ENCODE data around the gene SLC16A13. TPM values are rescaled to one million over a fixed set of nuclear protein-coding genes. Genes with fewer than 3 reads are reported as not detected.

SLC16A13 gene
- total RNA-seq, 1 donor from 2014 or later = 10.1 TPM

DNA sequence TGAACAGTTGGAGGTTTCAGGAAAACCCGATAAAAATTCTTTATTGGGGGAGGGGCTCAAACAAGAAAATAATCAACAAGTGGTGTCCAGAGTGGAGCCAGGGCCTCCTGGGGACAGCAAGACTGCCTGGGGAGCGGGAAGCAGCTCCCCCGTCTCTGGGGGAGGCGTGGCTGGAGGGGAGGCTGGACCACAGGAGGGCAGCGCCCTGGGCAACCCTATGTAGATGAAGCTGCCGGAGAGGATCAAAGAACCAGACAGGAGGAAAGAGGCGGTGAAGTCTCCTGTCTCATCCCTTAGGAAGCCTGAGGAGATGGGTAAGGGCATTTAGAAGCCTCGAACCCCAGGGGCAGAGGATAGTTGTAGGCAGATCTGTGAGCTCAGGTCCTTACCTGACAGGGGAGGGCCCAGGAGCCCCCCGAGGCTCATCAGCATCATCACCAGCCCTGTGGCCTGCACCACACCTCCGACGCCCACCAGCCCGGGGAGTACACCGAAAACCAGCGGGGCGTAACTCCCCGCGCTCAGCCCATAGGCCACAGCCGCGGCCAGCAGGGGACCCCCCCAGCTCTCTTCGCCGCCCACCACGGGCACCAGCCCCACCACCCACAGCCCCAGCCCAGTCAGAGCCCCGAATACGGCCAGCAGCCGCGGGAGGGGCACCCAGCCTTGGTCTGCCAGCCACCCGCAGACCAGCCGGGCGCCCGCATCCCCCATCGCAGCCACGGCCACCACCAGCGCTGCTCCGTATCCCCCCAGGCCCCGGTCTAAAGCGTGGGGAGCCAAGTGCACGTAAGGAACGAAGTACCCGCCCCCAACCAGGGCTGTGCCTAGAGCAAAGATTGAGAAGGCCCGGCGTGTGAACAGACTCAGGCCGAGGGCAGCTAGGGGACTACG lies 6.0 kb downstream of the SLC16A13 start:
- no peaks in the 10 kb centered on the region for H3K36me3 ChIP-seq
- intact Hi-C loops (cut with DNase I) = no loop called here
- H3K27ac ChIP-seq = no peak overlapping the region
- TF ChIP-seq, protein P1, sequence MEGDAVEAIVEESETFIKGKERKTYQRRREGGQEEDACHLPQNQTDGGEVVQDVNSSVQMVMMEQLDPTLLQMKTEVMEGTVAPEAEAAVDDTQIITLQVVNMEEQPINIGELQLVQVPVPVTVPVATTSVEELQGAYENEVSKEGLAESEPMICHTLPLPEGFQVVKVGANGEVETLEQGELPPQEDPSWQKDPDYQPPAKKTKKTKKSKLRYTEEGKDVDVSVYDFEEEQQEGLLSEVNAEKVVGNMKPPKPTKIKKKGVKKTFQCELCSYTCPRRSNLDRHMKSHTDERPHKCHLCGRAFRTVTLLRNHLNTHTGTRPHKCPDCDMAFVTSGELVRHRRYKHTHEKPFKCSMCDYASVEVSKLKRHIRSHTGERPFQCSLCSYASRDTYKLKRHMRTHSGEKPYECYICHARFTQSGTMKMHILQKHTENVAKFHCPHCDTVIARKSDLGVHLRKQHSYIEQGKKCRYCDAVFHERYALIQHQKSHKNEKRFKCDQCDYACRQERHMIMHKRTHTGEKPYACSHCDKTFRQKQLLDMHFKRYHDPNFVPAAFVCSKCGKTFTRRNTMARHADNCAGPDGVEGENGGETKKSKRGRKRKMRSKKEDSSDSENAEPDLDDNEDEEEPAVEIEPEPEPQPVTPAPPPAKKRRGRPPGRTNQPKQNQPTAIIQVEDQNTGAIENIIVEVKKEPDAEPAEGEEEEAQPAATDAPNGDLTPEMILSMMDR (IDR thresholded peaks at IDR 0.05) = no peak
- ATAC-seq (no peak), DNase-seq (no peak)
- no peaks in the 10 kb centered on the region for H3K9me3 ChIP-seq
- peak overlapping the region; percentile 55 for H3K4me3 ChIP-seq
- no peaks in the 10 kb centered on the region for H3K27me3 ChIP-seq
- H3K4me1 ChIP-seq = peaks cover 31% of the 10 kb centered on the region

DNA sequence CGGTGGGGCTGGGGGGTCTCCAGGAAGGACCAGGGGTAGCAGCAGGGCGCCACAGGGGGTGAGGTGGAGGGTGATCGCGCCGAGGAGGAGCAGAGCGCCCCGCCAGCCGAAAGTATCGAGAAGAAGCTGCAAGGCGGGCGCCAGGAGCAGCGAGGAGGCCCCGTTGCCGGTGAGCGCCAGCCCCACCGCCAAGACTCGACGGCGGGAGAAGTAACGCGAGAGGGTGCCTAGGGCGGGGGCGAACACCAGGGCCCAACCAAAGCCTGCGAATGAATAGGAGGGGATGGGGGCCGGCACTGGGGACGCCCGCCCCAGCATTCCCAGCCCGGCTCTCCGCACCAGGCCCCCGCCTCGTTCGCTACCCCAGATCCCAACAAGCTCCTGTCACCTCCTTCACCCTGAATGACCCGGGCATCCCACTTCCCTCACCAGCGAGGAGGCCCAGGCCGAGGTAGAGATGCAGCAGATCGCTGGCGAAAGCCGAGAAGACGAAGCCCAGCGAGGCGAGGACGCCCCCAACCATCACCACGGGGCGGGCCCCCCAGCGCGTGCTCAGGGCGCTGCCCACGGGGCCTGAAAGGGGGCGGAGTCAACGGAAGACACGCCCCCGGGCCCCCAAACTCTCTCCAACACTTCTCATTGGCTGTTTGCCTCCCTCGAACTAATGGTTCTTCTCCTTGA lies 6.8 kb downstream of the SLC16A13 start:
- peaks cover 37% of the 10 kb centered on the region for H3K4me1 ChIP-seq
- intact Hi-C loops (cut with DNase I) = no loop called here
- no peaks in the 10 kb centered on the region for H3K36me3 ChIP-seq
- peak overlapping the region; percentile 55 for H3K4me3 ChIP-seq
- ATAC-seq (no peak), DNase-seq (no peak)
- no peaks in the 10 kb centered on the region for H3K27me3 ChIP-seq
- TF ChIP-seq, protein P1 (IDR thresholded peaks at IDR 0.05) = no peak
- peak overlapping the region; percentile 52 for H3K27ac ChIP-seq
- no peaks in the 10 kb centered on the region for H3K9me3 ChIP-seq

DNA sequence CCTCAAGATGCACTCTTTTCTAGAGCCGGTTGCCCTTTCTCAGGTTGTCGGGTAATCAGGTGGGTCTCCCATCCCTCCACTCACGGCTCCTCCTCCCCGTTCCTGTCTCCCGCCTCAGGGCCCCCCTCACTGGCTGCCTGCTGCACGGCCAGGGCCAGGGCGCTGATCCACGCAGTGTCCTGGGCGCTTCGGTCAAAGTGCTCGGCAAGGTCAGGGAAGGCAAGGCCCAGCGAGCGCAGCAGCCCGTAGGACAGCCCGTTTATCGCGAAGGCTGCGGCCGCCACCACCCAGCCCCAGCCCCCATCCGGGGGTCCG lies 7.3 kb downstream of the SLC16A13 start:
- ATAC-seq (peak; percentile 21), DNase-seq (peak; percentile 72)
- TF ChIP-seq, protein P1 (IDR thresholded peaks at IDR 0.05) = no peak
- H3K27ac ChIP-seq = peak overlapping the region; percentile 52
- peaks cover 37% of the 10 kb centered on the region for H3K4me1 ChIP-seq
- peak overlapping the region; percentile 55 for H3K4me3 ChIP-seq
- H3K9me3 ChIP-seq = no peaks in the 10 kb centered on the region
- H3K27me3 ChIP-seq = no peaks in the 10 kb centered on the region
- H3K36me3 ChIP-seq = no peaks in the 10 kb centered on the region
- intact Hi-C loops (cut with DNase I) = no loop called here

DNA sequence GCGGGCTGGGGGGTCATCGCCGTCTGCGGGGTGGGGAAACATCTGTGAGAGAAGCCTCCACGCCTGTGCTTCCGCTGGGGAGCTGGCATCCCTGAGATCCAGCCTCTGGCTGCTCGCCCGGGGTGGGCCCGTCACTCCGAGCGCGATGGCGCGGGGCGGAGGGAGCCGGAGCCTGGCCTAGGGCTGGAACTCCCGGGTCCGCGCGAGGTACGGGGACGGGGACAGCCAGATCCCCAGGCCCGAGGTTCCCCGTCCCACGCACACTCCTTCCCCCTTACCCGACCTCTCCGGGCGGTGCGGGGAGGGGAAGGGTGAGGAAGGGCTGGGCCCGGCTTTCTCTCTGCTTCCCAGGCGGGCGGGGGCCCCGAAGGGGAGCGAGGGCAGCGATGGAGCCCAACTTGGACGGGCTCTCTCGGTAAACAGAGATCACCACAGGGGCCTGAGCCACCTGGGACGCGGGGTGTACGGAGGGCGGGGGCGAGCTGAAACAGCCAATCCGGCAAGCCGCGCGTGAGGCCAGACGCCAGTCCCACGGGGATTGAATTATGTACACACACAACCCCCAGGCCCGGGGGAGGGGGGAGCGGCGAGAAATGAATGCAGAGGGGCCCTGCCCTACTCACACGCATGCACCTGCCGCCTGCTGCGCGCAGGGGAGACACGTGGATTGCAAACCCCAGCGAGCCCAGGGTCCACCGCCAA lies 7.8 kb downstream of the SLC16A13 start, which contains the start of gene SLC16A11:
Gene SLC16A11, minus strand, starts transcription at position 596 of the 702 bp plus-strand sequence. Its CDS starts 579 bp downstream, at position 17.
- DNase-seq = peak; percentile 83
- peak; percentile 53 for ATAC-seq
- H3K4me1 ChIP-seq = peaks cover 37% of the 10 kb centered on the region
- TF ChIP-seq, protein P1 (IDR thresholded peaks at IDR 0.05) = no peak
- H3K27ac ChIP-seq = peak within 1 kb of the TSS; percentile 86
- peak within 1 kb of the TSS; percentile 55 for H3K4me3 ChIP-seq
- no peaks in the 10 kb centered on the region for H3K36me3 ChIP-seq
- intact Hi-C loops (cut with DNase I) = no loop called here
- H3K9me3 ChIP-seq = no peaks in the 10 kb centered on the region
- no peaks in the 10 kb centered on the region for H3K27me3 ChIP-seq

DNA sequence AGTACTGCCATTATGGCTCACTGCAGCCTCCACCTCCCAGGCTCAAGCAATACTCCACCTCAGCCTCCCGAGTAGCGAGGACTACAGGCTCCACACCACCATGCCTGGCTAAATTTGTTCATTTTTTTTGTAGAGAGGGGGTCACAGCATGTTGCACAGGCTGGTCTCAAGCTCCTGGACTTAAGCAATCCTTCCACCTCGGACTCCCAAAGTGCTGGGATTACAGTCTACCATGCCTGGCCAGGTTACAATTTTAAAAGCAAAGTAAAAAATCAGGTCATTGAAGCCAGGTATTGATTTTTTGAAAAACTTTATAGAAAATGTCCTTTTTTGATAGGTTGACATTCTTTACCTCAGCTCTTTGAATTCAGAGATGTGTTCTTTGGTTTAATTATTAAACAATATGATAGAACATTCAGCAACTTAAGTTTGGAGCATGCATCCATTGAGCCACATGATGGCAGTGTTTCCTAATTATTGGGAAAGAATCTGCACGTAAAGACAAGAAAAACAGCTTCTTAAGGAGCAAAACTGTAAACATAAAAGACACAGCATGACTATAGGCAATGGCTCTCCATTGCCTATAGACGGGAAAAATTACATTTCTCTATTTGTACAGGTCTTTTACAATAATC lies 9.8 kb downstream of the SLC16A13 start:
- DNase-seq (no peak), ATAC-seq (peak; percentile 42)

More for the DNA sequence above, 9.8 kb downstream of the SLC16A13 start:
- Histone ChIP-seq H3K36me3 (no peaks in the 10 kb centered on the region), H3K4me3 (peak overlapping the region; percentile 49), H3K4me1 (peaks cover 37% of the 10 kb centered on the region), H3K27ac (peak overlapping the region; percentile 86), H3K9me3 (no peaks in the 10 kb centered on the region), H3K27me3 (no peaks in the 10 kb centered on the region)
- TF ChIP-seq, protein P1 (IDR thresholded peaks at IDR 0.05) = peak; percentile 81
- intact Hi-C loops (cut with DNase I) = no loop called here

Data from upper lobe of right lung (tissue), 1 donor.